MM.1S (cell line): ENCODE measurements around the gene SYMPK.
"Not testable (repeated sequence)": the region's sequence is repeated elsewhere in the genome, so short reads cannot be mapped to it uniquely, and the experiment has no call there.

ENCODE experiments used
- DNase-seq: peaks from one replicate; pipeline ENCODE4 v3.0.0-alpha.2; 2015
- H2AFZ ChIP-seq: fragments of 300-600 bp; sonication (generic); 2 replicates; pipeline ENCODE4 v1.6.0; 2016; ENCODE audit warnings: antibody characterized with exemption, low read length
- H3F3A ChIP-seq: fragments of 300-600 bp; sonication (generic); 2 replicates; pipeline ENCODE4 v1.6.1; 2016; ENCODE audit warnings: mild to moderate bottlenecking, antibody characterized with exemption, low read length, moderate library complexity, mixed read lengths; ENCODE audit not compliant: insufficient read depth
- H3K27ac ChIP-seq: fragments of 300-600 bp; sonication (generic); 2 replicates; pipeline ENCODE4 v1.5.1; 2016; ENCODE audit warnings: mild to moderate bottlenecking, low read length
- H3K27me3 ChIP-seq: fragments of 300-600 bp; sonication (generic); replicated peaks from 2 replicates; pipeline ENCODE4 v1.6.0; 2016; ENCODE audit warnings: low read length; ENCODE audit not compliant: insufficient read depth
- H3K36me3 ChIP-seq: fragments of 300-600 bp; sonication (generic); replicated peaks from 2 replicates; pipeline ENCODE4 v1.6.1; 2016; ENCODE audit warnings: mild to moderate bottlenecking, low read length, mixed read lengths; ENCODE audit not compliant: insufficient read depth
- H3K4me1 ChIP-seq: fragments of 300-600 bp; sonication (generic); 2 replicates; pipeline ENCODE4 v1.6.1; 2016; ENCODE audit warnings: low read length, mixed read lengths
- H3K4me2 ChIP-seq: fragments of 300-600 bp; sonication (generic); 2 replicates; pipeline ENCODE4 v1.6.0; 2016; ENCODE audit warnings: low read depth, low read length
- H3K4me3 ChIP-seq: fragments of 300-600 bp; sonication (generic); 2 replicates; pipeline ENCODE4 v1.5.1; 2016; ENCODE audit warnings: low read length, mixed read lengths
- H3K79me2 ChIP-seq: fragments of 300-600 bp; sonication (generic); 2 replicates; pipeline ENCODE4 v1.6.1; 2016; ENCODE audit warnings: mixed run types, low read length, mixed read lengths
- H3K9ac ChIP-seq: fragments of 300-600 bp; sonication (generic); 2 replicates; pipeline ENCODE4 v1.6.1; 2016; ENCODE audit warnings: low read length, mixed read lengths
- H3K9me2 ChIP-seq: fragments of 300-600 bp; sonication (generic); replicated peaks from 2 replicates; pipeline ENCODE4 v1.6.1; 2016; ENCODE audit warnings: mild to moderate bottlenecking, low read length, mixed read lengths; ENCODE audit not compliant: insufficient read depth
- H3K9me3 ChIP-seq: fragments of 300-600 bp; sonication (generic); replicated peaks from 2 replicates; pipeline ENCODE4 v1.6.1; 2016; ENCODE audit warnings: mild to moderate bottlenecking, low read length, mixed read lengths; ENCODE audit not compliant: insufficient read depth
- H4K20me1 ChIP-seq: fragments of 300-600 bp; sonication (generic); 2 replicates; pipeline ENCODE4 v1.6.1; 2016; ENCODE audit warnings: mild to moderate bottlenecking, low read length, moderate library complexity, mixed read lengths; ENCODE audit not compliant: insufficient read depth
- EZH2 ChIP-seq: fragments of 300-600 bp; sonication (generic); optimal IDR thresholded peaks from 2 replicates; pipeline ENCODE3; 2017; ENCODE audit warnings: low read depth, mild to moderate bottlenecking, antibody characterized with exemption, low read length, mixed read lengths
- EZH2phosphoT487 ChIP-seq: fragments of 300-600 bp; sonication (generic); IDR thresholded peaks from 2 replicates; pipeline ENCODE4 v1.6.1; 2018; ENCODE audit warnings: antibody characterized with exemption, low read length
- TF ChIP-seq, protein P1 (sequence below): fragments of 300-600 bp; sonication (generic); IDR thresholded peaks from 2 replicates; pipeline ENCODE4 v1.5.1; 2016; ENCODE audit warnings: antibody characterized with exemption, low read length, mixed read lengths

Gene SYMPK

DNA sequence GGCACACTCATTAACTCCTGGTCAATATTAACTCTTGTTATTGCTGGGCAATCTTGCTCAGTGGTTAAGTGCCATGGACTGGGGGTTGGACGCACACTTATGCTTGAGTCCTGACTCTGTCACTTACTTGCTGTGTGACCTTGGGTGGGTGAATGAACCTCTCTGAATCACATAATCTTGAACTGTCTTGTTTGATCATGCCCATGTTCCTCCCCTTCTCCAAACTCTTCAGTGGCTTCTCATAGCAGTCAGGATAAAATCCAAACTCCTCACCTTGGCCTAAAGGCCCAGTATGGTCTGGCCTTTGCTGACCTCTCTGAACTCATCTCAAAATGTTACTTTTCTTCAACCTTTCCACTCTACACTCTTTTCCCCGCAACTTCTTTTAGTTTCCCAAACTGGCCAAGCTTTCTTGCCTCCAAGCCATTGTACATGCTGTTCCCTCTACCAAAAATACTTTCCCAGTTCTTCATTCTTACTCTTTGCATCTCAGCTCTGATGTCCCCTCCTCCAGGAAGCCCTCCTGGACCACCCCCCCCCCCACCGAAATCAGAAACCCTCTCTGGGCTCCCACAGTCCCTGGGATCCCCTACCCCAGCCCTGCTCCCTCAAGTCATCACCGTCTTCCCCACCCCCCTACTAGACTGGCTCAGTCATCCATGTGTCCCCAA is 37.1 kb upstream of the SYMPK start:
- no peaks in the 10 kb centered on the region for H3K9me3 ChIP-seq
- H3K9me2 ChIP-seq = no peaks in the 10 kb centered on the region
- H3K4me1 ChIP-seq = peaks cover 4% of the 10 kb centered on the region
- no peak for DNase-seq
- no peak overlapping the region for H3K4me3 ChIP-seq
- H3K79me2 ChIP-seq = no peaks in the 10 kb centered on the region
- no peaks in the 10 kb centered on the region for H4K20me1 ChIP-seq
- H3F3A ChIP-seq = peaks cover 7% of the 10 kb centered on the region
- no peak overlapping the region for H3K4me2 ChIP-seq
- no peak overlapping the region for H3K9ac ChIP-seq
- no peak for TF ChIP-seq EZH2
- TF ChIP-seq EZH2phosphoT487 = no peak
- TF ChIP-seq, protein P1, sequence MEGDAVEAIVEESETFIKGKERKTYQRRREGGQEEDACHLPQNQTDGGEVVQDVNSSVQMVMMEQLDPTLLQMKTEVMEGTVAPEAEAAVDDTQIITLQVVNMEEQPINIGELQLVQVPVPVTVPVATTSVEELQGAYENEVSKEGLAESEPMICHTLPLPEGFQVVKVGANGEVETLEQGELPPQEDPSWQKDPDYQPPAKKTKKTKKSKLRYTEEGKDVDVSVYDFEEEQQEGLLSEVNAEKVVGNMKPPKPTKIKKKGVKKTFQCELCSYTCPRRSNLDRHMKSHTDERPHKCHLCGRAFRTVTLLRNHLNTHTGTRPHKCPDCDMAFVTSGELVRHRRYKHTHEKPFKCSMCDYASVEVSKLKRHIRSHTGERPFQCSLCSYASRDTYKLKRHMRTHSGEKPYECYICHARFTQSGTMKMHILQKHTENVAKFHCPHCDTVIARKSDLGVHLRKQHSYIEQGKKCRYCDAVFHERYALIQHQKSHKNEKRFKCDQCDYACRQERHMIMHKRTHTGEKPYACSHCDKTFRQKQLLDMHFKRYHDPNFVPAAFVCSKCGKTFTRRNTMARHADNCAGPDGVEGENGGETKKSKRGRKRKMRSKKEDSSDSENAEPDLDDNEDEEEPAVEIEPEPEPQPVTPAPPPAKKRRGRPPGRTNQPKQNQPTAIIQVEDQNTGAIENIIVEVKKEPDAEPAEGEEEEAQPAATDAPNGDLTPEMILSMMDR = no peak
- H3K27ac ChIP-seq = no peak overlapping the region
- H3K27me3 ChIP-seq = peaks cover 4% of the 10 kb centered on the region
- no peak overlapping the region for H2AFZ ChIP-seq
- H3K36me3 ChIP-seq = no peaks in the 10 kb centered on the region

DNA sequence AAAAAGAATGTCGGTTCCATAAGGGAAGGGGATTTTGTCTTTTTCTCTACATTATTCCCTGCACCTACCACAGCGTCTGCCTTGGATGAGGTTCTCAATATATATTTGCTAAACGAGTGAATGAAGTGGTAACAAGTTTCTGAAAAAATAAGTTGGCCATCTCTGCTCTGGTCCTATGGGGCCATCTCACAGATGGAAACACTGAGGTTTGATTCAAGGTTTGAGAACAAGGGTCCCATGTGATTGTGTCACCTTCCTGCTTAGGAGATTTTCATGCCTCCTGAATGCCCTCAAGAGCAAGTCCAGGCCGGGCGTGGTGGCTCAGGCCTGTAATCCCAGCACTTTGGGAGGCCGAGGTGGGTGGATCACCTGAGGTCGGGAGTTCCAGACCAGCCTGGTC is 36.3 kb upstream of the SYMPK start:
- Histone ChIP-seq H3K9ac (no peak overlapping the region), H3K36me3 (no peaks in the 10 kb centered on the region), H3K9me3 (no peaks in the 10 kb centered on the region), H2AFZ (no peak overlapping the region), H3K4me1 (peaks cover 4% of the 10 kb centered on the region), H3K4me3 (no peak overlapping the region), H3K27ac (no peak overlapping the region), H4K20me1 (no peaks in the 10 kb centered on the region), H3K79me2 (no peaks in the 10 kb centered on the region), H3F3A (peaks cover 7% of the 10 kb centered on the region), H3K9me2 (no peaks in the 10 kb centered on the region), H3K4me2 (no peak overlapping the region), H3K27me3 (no peaks in the 10 kb centered on the region)
- TF ChIP-seq EZH2 (no peak), EZH2phosphoT487 (no peak)
- TF ChIP-seq, protein P1 = no peak
- no peak for DNase-seq

DNA sequence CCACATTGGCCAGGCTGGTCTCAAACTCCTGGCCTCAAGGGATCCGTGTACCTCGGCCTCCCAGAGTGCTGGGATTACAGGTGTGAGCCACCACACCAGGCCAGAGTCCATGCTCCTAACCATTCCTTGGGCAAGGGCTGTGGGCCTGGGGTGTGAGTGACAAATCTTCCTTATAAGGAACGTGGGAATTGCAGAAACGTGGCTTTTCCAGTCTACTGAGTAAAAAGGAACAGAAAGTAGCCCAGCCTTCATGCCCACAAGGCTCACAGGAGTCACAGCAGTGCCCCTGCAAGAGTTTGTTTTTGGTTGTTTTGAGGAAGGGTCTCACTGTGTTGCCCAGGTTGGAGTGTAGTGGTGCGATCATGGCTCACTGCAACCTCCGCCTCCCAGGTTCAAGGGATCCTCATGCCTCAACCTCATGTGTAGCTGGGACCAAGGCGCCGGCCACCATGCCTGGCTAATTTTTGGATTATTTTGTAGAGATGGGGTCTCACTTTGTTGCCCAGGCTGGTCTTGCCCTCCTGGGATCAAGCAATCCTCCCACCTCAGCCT is 34.4 kb upstream of the SYMPK start:
- Histone ChIP-seq H3K9me2 (no peaks in the 10 kb centered on the region), H3K27me3 (no peaks in the 10 kb centered on the region), H2AFZ (no peak overlapping the region), H3K4me3 (no peak overlapping the region), H3K4me2 (no peak overlapping the region), H3F3A (no peaks in the 10 kb centered on the region; the same call in 1 of the 2 replicates), H3K36me3 (no peaks in the 10 kb centered on the region), H3K79me2 (no peaks in the 10 kb centered on the region), H3K9ac (no peak overlapping the region), H3K27ac (no peak overlapping the region), H4K20me1 (no peaks in the 10 kb centered on the region), H3K9me3 (no peaks in the 10 kb centered on the region), H3K4me1 (no peaks in the 10 kb centered on the region)
- DNase-seq = no peak
- no peak for TF ChIP-seq EZH2
- no peak for TF ChIP-seq EZH2phosphoT487

DNA sequence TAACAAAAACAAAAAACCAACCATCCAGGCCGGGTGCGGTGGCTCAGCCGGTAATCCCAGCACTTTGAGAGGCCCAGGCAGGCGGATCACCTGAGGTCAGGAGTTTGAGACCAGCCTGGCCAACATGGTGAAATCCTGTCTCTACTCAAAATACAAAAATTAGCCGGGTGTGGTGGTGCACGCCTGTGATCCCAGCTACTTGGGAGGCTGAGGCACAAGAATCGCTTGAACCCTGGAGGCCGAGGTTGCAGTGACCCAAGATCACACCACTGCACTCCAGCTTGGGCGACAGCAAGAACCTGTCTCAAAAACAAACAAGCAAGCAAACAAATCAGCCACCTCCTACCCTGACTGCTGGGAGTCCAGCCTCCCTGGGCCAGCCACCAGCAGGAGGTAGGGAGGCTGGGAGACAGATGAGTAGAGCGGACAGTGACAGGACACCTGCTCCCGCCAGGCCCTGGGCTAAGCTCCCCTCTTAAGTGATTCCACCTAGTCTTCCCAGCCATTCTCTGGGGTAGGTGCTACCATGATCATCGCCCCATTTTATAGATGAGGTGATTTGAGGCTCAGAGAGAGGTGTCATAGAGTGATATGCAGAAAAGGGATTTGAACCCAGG is 33.1 kb upstream of the SYMPK start:
- not testable (repeated sequence) for H3K9ac ChIP-seq, H3K9me2 ChIP-seq, H3K9me3 ChIP-seq, H2AFZ ChIP-seq, H3K36me3 ChIP-seq, DNase-seq, H3K4me2 ChIP-seq, H3K4me3 ChIP-seq, H3F3A ChIP-seq, H3K79me2 ChIP-seq, H3K4me1 ChIP-seq, H4K20me1 ChIP-seq, H3K27ac ChIP-seq, H3K27me3 ChIP-seq
